Measurements from ENCODE around the gene UCP1. TPM values are rescaled to one million over a fixed set of nuclear protein-coding genes. Genes with fewer than 3 reads are reported as not detected.

UCP1 gene, protein sequence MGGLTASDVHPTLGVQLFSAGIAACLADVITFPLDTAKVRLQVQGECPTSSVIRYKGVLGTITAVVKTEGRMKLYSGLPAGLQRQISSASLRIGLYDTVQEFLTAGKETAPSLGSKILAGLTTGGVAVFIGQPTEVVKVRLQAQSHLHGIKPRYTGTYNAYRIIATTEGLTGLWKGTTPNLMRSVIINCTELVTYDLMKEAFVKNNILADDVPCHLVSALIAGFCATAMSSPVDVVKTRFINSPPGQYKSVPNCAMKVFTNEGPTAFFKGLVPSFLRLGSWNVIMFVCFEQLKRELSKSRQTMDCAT
- total RNA-seq, result not detected
- not detected for total RNA-seq (2013)

- Histone ChIP-seq H3K27ac (ENCODE audit: low read length) (no peak within 1 kb of the TSS), H3K4me1 (ENCODE audit: control insufficient read depth, insufficient read depth, low read length) (peaks cover 18% of the 10 kb centered on the region), H3K36me3 (ENCODE audit: control insufficient read depth, insufficient read depth, low read length) (no peaks in the 10 kb centered on the region), H3K4me3 (ENCODE audit: low read length) (no peak within 1 kb of the TSS), H3K27me3 (ENCODE audit: control insufficient read depth, insufficient read depth, low read length) (peaks cover 62% of the 10 kb centered on the region), H3K9me3 (ENCODE audit: control insufficient read depth, insufficient read depth, low read length) (no peaks in the 10 kb centered on the region)
- Mint-ChIP-seq H3K4me1 (peaks cover 5 to 16% of the 10 kb centered on the region in 2 donors), H3K36me3 (no peaks in the 10 kb centered on the region), H3K27ac (no peak within 1 kb of the TSS), H3K9me3 (no peaks in the 10 kb centered on the region), H3K4me3 (peak within 1 kb of the TSS; percentile 78), H3K27me3 (ENCODE audit: low read depth in 2 of 2) (peaks cover 37 to 41% of the 10 kb centered on the region in 2 donors)
- TF ChIP-seq, protein P1, sequence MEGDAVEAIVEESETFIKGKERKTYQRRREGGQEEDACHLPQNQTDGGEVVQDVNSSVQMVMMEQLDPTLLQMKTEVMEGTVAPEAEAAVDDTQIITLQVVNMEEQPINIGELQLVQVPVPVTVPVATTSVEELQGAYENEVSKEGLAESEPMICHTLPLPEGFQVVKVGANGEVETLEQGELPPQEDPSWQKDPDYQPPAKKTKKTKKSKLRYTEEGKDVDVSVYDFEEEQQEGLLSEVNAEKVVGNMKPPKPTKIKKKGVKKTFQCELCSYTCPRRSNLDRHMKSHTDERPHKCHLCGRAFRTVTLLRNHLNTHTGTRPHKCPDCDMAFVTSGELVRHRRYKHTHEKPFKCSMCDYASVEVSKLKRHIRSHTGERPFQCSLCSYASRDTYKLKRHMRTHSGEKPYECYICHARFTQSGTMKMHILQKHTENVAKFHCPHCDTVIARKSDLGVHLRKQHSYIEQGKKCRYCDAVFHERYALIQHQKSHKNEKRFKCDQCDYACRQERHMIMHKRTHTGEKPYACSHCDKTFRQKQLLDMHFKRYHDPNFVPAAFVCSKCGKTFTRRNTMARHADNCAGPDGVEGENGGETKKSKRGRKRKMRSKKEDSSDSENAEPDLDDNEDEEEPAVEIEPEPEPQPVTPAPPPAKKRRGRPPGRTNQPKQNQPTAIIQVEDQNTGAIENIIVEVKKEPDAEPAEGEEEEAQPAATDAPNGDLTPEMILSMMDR (IDR thresholded peaks at IDR 0.05), result no peak
- 3% methylated on average over 69 of the region's 69 CpGs for WGBS (ENCODE audit: insufficient coverage)
- ATAC-seq, result peak in 1 of 3 donors; percentile 40
- intact Hi-C loops (cut with micrococcal nuclease), result no loop called here
- DNase-seq, result peak in 1 of 2 donors; percentile 6
Observed at GRCh38 chr4:140568507-140569306, at the start of gene UCP1. UCP1 (minus strand) TSS chr4:140568961; CDS start chr4:140568729, 232 bp downstream.

GRCh38 chr4:140617499-140618248, 48.9 kb upstream of the UCP1 start:
- Mint-ChIP-seq H3K36me3 (no peaks in the 10 kb centered on the region), H3K27me3 (ENCODE audit: low read depth in 2 of 2) (peaks cover 2 to 16% of the 10 kb centered on the region in 2 donors), H3K4me1 (no peaks in the 10 kb centered on the region), H3K4me3 (no peak overlapping the region), H3K27ac (no peak overlapping the region), H3K9me3 (no peaks in the 10 kb centered on the region)
- Histone ChIP-seq H3K27me3 (ENCODE audit: control insufficient read depth, insufficient read depth, low read length) (no peaks in the 10 kb centered on the region), H3K4me1 (ENCODE audit: control insufficient read depth, insufficient read depth, low read length) (no peaks in the 10 kb centered on the region), H3K9me3 (ENCODE audit: control insufficient read depth, insufficient read depth, low read length) (no peaks in the 10 kb centered on the region), H3K27ac (ENCODE audit: low read length) (no peak overlapping the region), H3K36me3 (ENCODE audit: control insufficient read depth, insufficient read depth, low read length) (no peaks in the 10 kb centered on the region), H3K4me3 (ENCODE audit: low read length) (no peak overlapping the region)
- DNase-seq, result no peak
- WGBS (ENCODE audit: insufficient coverage), result 47% methylated on average over 6 of the region's 7 CpGs
- TF ChIP-seq, protein P1 (IDR thresholded peaks at IDR 0.05), result no peak
- intact Hi-C loops (cut with micrococcal nuclease), result no loop called here
- no peak for ATAC-seq

DNA sequence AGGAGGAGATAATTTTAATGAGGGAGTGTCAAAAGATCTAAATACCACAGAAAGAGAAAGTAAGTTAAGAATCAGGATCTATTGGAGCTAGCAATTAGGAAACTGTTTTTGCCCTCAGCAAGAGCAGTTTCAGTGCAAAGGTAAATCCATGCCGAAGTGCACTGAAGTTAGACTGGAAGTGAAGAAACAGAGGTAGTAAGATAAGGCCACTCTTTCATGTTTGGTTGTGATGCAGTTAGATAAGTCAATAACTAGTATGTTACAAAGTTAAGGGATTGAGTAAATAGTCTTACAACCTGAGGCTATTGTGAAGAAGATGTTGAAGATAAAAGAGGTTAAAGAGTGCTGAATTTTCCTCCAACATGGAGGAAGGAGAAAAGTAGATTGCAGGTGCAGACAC, 46.7 kb upstream of the UCP1 start:
- H3K27me3 Mint-ChIP-seq (ENCODE audit: low read depth in 2 of 2), result peaks cover 2 to 17% of the 10 kb centered on the region in 2 donors
- no peaks in the 10 kb centered on the region for H3K9me3 ChIP-seq (ENCODE audit: control insufficient read depth, insufficient read depth, low read length)
- no peak for ATAC-seq
- no peaks in the 10 kb centered on the region for H3K36me3 Mint-ChIP-seq
- TF ChIP-seq, protein P1 (IDR thresholded peaks at IDR 0.05), result no peak
- no peaks in the 10 kb centered on the region for H3K4me1 ChIP-seq (ENCODE audit: control insufficient read depth, insufficient read depth, low read length)
- no peak overlapping the region for H3K4me3 ChIP-seq (ENCODE audit: low read length)
- H3K27ac Mint-ChIP-seq, result no peak overlapping the region
- no peaks in the 10 kb centered on the region for H3K4me1 Mint-ChIP-seq
- no peaks in the 10 kb centered on the region for H3K27me3 ChIP-seq (ENCODE audit: control insufficient read depth, insufficient read depth, low read length)
- H3K27ac ChIP-seq (ENCODE audit: low read length), result no peak overlapping the region
- H3K36me3 ChIP-seq (ENCODE audit: control insufficient read depth, insufficient read depth, low read length), result no peaks in the 10 kb centered on the region
- DNase-seq, result no peak
- no peak overlapping the region for H3K4me3 Mint-ChIP-seq
- intact Hi-C loops (cut with micrococcal nuclease), result no loop called here
- H3K9me3 Mint-ChIP-seq, result no peaks in the 10 kb centered on the region
- WGBS (ENCODE audit: insufficient coverage), result 88% methylated on average over 1 of the region's 1 CpG
